B cell (primary cell): ENCODE measurements around the gene PJVK. TPM values are rescaled to one million over a fixed set of nuclear protein-coding genes. Genes with fewer than 3 reads are reported as not detected.
A peak's percentile ranks its signal among the peaks of the same experiment; 100 is the strongest.

Source experiments
- ATAC-seq: fragments of 200-7000 bp; cut with Tn5 transposase; one replicate; pipeline ENCODE4 v1.10.0; 2021; ENCODE audit warnings: low read depth, mild to moderate bottlenecking, moderate number of reproducible peaks, moderate library complexity
- CTCF ChIA-PET: fragments of 350-600 bp; sonication (Branson Sonifier 250); formaldehyde crosslinking; loops from one replicate; lab custom pipeline; 2021; ENCODE audit warnings: antibody characterized with exemption, inconsistent platforms; lab: Charles Lee
- POLR2A ChIA-PET: fragments of 350-600 bp; sonication (Branson Sonifier 250); formaldehyde crosslinking; loops from one replicate; lab custom pipeline; 2021; ENCODE audit warnings: antibody characterized with exemption; lab: Charles Lee
- DNase-seq: peaks from one replicate; pipeline ENCODE4 v3.0.0; 2013
- H2AFZ ChIP-seq: 2 replicates; pipeline ENCODE4 v1.6.1; 2012; ENCODE audit warnings: mild to moderate bottlenecking, low read depth, low read length; ENCODE audit not compliant: insufficient read depth, poor library complexity, severe bottlenecking
- H3K27ac ChIP-seq, 2 donors: 1 replicate in 1 of 2; 2 replicates in 1 of 2; pipeline ENCODE4 v1.5.1; 2012 to 2013; ENCODE audit warnings: low read length in 2 of 2, mild to moderate bottlenecking in 2 of 2, moderate library complexity in 1 of 2
- H3K27me3 ChIP-seq, 4 experiments: fragments of 200-600 bp in 1 of 4; sonication (generic) in 1 of 4; replicated peaks in 1 of 4; 1 replicate in 2 of 4; 2 replicates in 2 of 4; pipeline versions ENCODE4 v1.6.1 to v1.7.0; 2013 to 2016; ENCODE audit warnings: low read length in 3 of 4, mild to moderate bottlenecking in 2 of 4, mixed read lengths in 1 of 4, moderate library complexity in 1 of 4; ENCODE audit not compliant: insufficient read depth in 4 of 4, control insufficient read depth in 3 of 4; ENCODE audit errors: control extremely low read depth in 1 of 4
- H3K36me3 ChIP-seq, 2 experiments: replicated peaks in 1 of 2; 1 replicate in 1 of 2; 2 replicates in 1 of 2; pipeline versions ENCODE4 v1.6.1 to v1.7.1; 2013; ENCODE audit warnings: low read length in 1 of 2; ENCODE audit not compliant: insufficient read depth in 2 of 2, control insufficient read depth in 1 of 2; ENCODE audit errors: control extremely low read depth in 1 of 2, extremely low read depth in 1 of 2
- H3K4me1 ChIP-seq, 2 donors: fragments of 200-600 bp in 1 of 2; sonication (generic) in 1 of 2; 1 replicate in 1 of 2; 2 replicates in 1 of 2; pipeline versions ENCODE4 v1.5.1 to v1.6.1; 2013 to 2017; ENCODE audit warnings: low read length in 2 of 2; ENCODE audit not compliant: control insufficient read depth in 2 of 2, insufficient read depth in 2 of 2
- H3K4me2 ChIP-seq: replicated peaks from 2 replicates; pipeline ENCODE3; 2012; ENCODE audit warnings: mild to moderate bottlenecking, low read depth, low read length; ENCODE audit not compliant: poor library complexity, severe bottlenecking
- H3K4me3 ChIP-seq, 5 experiments: fragments of 200-600 bp in 1 of 5; sonication (generic) in 1 of 5; 1 replicate in 3 of 5; 2 replicates in 2 of 5; pipeline versions ENCODE4 v1.5.1 to v1.7.0; 2011 to 2016; ENCODE audit warnings: low read length in 4 of 5, mild to moderate bottlenecking in 4 of 5, low read depth in 2 of 5, control low read depth in 1 of 5, moderate library complexity in 1 of 5; ENCODE audit not compliant: insufficient read depth in 1 of 5; ENCODE audit errors: control extremely low read depth in 1 of 5, extremely low read depth in 1 of 5
- H3K79me2 ChIP-seq: fragments of 200-600 bp; sonication (generic); one replicate; pipeline ENCODE4 v1.6.0; 2016; ENCODE audit warnings: low read length; ENCODE audit not compliant: control insufficient read depth, insufficient read depth
- H3K9ac ChIP-seq: fragments of 200-600 bp; sonication (generic); 2 replicates; pipeline ENCODE4 v1.6.1; 2017; ENCODE audit warnings: mild to moderate bottlenecking, low read length, moderate library complexity
- H3K9me3 ChIP-seq, 3 donors: one replicate each; pipeline versions ENCODE4 v1.6.1 to v1.7.1; 2013; ENCODE audit warnings: low read length in 2 of 3; ENCODE audit not compliant: control insufficient read depth in 2 of 3, insufficient read depth in 1 of 3; ENCODE audit errors: control extremely low read depth in 1 of 3
- H4K20me1 ChIP-seq: 2 replicates; pipeline ENCODE4 v1.6.0; 2012; ENCODE audit warnings: mild to moderate bottlenecking, low read length; ENCODE audit not compliant: insufficient read depth, control insufficient read depth, poor library complexity, severe bottlenecking
- H3K27ac Mint-ChIP-seq: one replicate; pipeline ENCODE4 v1.8.0; 2021; ENCODE audit warnings: mixed read lengths
- H3K27me3 Mint-ChIP-seq: one replicate; pipeline ENCODE4 v1.8.0; 2021; ENCODE audit warnings: mixed read lengths
- H3K4me1 Mint-ChIP-seq: one replicate; pipeline ENCODE4 v1.8.0; 2021; ENCODE audit warnings: mixed read lengths
- H3K4me3 Mint-ChIP-seq: one replicate; pipeline ENCODE4 v1.8.0; 2021; ENCODE audit warnings: mixed read lengths
- H3K9me3 Mint-ChIP-seq: one replicate; pipeline ENCODE4 v1.8.0; 2022; ENCODE audit warnings: mixed read lengths; ENCODE audit not compliant: insufficient read depth
- EZH2 ChIP-seq: IDR thresholded peaks from 2 replicates; pipeline ENCODE4 v1.6.1; 2012; ENCODE audit warnings: borderline replicate concordance, low read depth, mild to moderate bottlenecking, moderate library complexity, low read length; ENCODE audit not compliant: insufficient read depth, poor library complexity, severe bottlenecking
- WGBS: methylation state at CpG from one replicate; pipeline ENCODE4 v1.1.5; 2013; ENCODE audit warnings: missing lambda C conversion rate; ENCODE audit not compliant: insufficient coverage; 5-methylcytosine and 5-hydroxymethylcytosine counted together
- intact Hi-C: fragments of 100-400 bp; cut with micrococcal nuclease; formaldehyde crosslinking; loops from one replicate; pipeline ENCODE4 v1.10.0; 2022
- polyA plus RNA-seq: library from polyadenylated mRNA; depleted of rRNA; stranded (reverse); fragments of >200 nt; gene quantifications from 2 replicates; pipeline ENCODE4 v1.2.3, GENCODE V29; 2012
- total RNA-seq, 2 donors: library from RNA; stranded (reverse); fragments of 120-200 nt in 1 of 2; gene quantifications; 1 replicate in 1 of 2; 2 replicates in 1 of 2; pipeline versions ENCODE4 v1.2.3 to v1.2.4, GENCODE V29; 2013 to 2022
- TF ChIP-seq, protein P1 (sequence below): fragments of 200-600 bp; IDR thresholded peaks from one replicate; pipeline ENCODE4 v1.8.0; 2022; ENCODE audit warnings: antibody characterized with exemption, mild to moderate bottlenecking

Gene PJVK
- total and polyA plus RNA-seq, 2 donors (not counting 1 experiment from before 2014, with no cell fraction given): 2.3 to 7.9 TPM

DNA sequence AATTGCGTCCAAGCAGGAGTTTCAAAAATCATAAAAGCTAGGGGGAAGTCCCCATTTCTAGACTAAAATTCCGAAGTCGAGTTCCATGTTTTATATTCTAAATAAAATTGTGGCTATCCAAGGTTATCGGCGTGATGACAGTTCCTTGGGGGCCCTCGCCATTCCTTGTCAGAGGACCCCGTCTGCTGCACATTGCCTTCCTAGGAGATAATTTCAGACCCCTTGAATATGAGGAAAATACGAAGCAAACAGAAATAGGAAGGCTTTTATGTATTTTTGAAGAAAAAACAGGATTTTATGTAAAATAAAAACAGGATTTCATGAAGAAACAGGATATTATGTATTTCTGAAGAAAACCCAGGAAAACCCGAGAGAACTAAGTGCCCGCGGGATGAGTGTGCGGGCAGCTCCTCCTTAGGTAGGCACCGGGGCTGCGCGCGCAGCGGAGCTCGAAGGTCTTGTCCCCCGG is 28.6 kb downstream of the PJVK start:
- WGBS: 14% methylated on average over 13 of the region's 19 CpGs
- Histone ChIP-seq H3K36me3 (no peaks in the 10 kb centered on the region), H4K20me1 (peaks cover 29% of the 10 kb centered on the region), H3K79me2 (peaks cover 42% of the 10 kb centered on the region), H3K9me3 (no peaks in the 10 kb centered on the region), H3K27me3 (no peaks in the 10 kb centered on the region), H3K27ac (peak overlapping the region; percentile 66 to 90), H3K9ac (peak overlapping the region; percentile 74), H3K4me1 (peaks cover 32 to 34% of the 10 kb centered on the region in 2 donors), H2AFZ (peak overlapping the region; percentile 85), H3K4me2 (peak overlapping the region; percentile 94), H3K4me3 (peak overlapping the region in 4 of 5 experiments; percentile 52 to 75 (median 64))
- Mint-ChIP-seq H3K4me3 (peak overlapping the region; percentile 98), H3K4me1 (peaks cover 51% of the 10 kb centered on the region), H3K9me3 (no peaks in the 10 kb centered on the region), H3K27me3 (no peaks in the 10 kb centered on the region), H3K27ac (peak overlapping the region; percentile 97)
- no peak for TF ChIP-seq EZH2
- TF ChIP-seq, protein P1, sequence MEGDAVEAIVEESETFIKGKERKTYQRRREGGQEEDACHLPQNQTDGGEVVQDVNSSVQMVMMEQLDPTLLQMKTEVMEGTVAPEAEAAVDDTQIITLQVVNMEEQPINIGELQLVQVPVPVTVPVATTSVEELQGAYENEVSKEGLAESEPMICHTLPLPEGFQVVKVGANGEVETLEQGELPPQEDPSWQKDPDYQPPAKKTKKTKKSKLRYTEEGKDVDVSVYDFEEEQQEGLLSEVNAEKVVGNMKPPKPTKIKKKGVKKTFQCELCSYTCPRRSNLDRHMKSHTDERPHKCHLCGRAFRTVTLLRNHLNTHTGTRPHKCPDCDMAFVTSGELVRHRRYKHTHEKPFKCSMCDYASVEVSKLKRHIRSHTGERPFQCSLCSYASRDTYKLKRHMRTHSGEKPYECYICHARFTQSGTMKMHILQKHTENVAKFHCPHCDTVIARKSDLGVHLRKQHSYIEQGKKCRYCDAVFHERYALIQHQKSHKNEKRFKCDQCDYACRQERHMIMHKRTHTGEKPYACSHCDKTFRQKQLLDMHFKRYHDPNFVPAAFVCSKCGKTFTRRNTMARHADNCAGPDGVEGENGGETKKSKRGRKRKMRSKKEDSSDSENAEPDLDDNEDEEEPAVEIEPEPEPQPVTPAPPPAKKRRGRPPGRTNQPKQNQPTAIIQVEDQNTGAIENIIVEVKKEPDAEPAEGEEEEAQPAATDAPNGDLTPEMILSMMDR: no peak
- no peak for DNase-seq
- ATAC-seq: no peak
- intact Hi-C loops: loop anchor here (1.0 to 2.0 kb wide), 2 partner anchors 44 to 51 kb away; no protein-coding TSS in a partner anchor
- POLR2A ChIA-PET: interaction anchor here (0.6 to 1.7 kb wide), 2 partner anchors 29 to 115 kb away, joined by 3 to 5 read pairs; partner anchors contain the start of genes PJVK and PRKRA
- CTCF ChIA-PET: interaction anchor here (0.7 to 1.1 kb wide), 3 partner anchors 45 to 216 kb away, joined by 3 to 4 read pairs (median 3); no protein-coding TSS in a partner anchor
